Subcutaneous adipose tissue (tissue), 4 donors: ENCODE measurements around the gene ALPI. TPM values are rescaled to one million over a fixed set of nuclear protein-coding genes. Genes with fewer than 3 reads are reported as not detected.

Experiments
- CTCF ChIP-seq: fragments of 450-650 bp; IDR thresholded peaks from one replicate; pipeline ENCODE4 v1.5.1; 2016; ENCODE audit warnings: low read depth, mild to moderate bottlenecking, control low read depth, antibody characterized with exemption, moderate library complexity
- total RNA-seq, 4 donors: library from RNA; depleted of rRNA; stranded (reverse); fragments of >200 nt; gene quantifications; one replicate each; pipeline ENCODE4 v1.1.0, GENCODE V29; 2016

The ALPI gene
- total RNA-seq: not detected

- TF ChIP-seq CTCF: no peak
These were observed at the start of gene ALPI for GRCh38 chr2:232455426-232456255. Gene ALPI, plus strand, starts transcription at chr2:232456153. Its CDS starts 47 bp downstream, at chr2:232456200.

DNA sequence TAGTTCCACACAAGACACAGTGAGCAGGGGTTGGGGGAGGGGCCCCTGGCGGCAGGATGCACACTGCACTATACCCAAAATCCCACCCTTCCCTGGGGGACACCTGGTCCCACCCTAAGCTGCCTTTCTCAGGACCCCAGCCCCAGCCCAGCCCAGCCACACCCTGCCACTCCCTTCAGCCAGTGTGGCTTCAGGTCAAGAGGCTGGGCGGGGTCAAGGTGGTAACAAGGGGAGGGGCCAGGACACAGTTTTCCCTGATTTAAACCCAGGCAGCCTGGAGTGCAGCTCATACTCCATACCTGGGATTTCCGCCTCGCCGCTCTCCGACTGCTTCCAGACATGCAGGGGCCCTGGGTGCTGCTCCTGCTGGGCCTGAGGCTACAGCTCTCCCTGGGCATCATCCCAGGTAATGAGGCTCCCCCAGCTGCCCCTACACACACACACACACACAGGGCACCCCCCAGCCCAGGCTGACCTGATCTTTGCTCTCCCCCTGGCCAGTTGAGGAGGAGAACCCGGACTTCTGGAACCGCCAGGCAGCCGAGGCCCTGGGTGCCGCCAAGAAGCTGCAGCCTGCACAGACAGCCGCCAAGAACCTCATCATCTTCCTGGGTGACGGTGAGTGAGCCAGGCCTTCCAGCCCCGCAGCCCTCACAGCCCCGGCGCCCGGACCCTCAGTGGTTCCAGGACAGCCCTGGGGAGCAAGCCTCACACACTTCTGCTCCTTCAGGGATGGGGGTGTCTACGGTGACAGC lies 49.2 kb upstream of the ALPI start, which contains the start of gene ALPG:
Gene ALPG, plus strand, starts transcription at position 289 of the 755 bp plus-strand sequence. Its CDS starts 51 bp downstream, at position 340.
- no peak for TF ChIP-seq CTCF

DNA sequence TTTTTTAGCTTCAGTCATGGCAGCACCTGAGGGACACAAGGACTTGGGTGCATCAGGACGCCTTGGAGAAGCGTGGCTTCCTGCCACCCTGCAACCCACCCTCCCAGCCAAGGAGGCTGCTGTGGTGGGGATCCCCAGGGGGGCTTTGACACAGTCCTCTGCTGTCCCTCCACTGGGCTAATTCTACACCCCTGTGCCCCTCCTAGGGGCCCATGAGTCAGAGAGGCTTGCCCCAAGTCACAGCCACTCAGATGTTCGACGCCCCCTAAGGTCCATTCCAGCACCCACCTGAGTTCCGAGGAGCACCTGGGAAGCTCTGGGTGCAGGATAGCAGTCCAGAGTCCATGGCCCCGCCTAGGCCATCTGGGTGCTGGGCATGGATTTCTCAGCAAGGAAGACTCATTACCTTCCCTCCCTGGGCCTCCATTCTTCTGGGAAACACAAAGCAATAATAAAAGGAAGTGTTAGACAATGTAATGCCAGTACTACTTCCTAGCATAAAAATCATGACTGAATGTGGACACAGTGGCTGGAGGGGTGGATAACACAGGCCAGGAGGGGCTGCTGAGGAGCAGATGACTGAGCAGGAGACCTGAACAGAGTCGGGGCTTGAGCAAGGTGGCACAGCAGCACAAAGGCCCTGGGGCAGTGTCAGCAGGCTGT lies 45.6 kb upstream of the ALPI start:
- TF ChIP-seq CTCF: no peak

DNA sequence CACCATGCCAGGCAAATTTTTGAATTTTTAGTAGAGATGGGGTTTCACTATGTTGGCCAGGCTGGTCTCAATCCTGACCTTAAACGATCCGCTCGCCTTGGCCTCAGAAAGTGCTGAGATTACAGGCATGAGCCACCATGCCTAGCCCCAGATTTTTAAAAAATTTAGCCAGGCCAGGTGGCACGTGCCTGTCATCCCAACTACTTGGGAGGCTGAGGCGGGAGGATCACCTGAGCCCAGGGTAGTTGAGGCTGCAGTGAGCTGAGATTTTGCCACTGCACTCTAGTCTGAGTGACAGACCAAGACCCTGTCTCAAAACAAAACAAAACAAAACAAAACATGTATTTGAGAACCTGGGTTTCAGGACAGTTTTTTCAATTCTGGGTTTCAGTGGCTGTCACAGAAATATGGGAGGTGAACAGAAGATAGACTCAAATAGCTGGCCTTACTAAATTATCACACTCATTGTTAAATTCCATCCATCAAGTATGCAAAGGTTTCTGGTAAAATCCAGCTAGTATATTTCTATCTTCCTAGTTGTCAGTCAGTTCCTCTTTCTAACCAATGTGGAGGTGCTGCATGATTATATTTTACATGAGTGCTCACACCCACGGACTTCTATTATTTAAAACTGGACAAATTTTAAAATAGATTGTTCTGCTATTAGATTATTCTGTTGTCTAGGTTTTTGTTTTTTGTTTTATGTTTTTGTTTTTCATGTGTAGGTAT lies 43.9 kb upstream of the ALPI start:
- TF ChIP-seq CTCF: no peak

DNA sequence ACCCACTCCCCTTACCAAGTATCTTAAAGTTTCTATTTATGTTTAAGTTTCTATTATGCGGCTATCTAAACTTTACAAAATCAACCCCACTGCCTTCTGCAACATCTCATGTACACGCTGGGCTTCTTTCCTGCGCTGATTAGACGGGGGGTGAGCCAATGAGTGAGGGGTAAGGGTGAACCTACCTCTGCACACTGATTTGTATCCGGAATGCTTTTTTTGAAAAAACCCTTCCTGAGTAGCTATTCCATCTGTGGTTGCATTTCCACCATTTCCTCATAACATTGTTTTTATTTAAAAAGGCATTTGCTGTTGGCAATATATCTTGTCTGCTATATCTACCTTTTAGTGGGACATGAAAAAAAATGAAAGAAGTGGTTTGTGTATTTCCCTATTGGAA lies 43.0 kb upstream of the ALPI start:
- TF ChIP-seq CTCF: no peak

DNA sequence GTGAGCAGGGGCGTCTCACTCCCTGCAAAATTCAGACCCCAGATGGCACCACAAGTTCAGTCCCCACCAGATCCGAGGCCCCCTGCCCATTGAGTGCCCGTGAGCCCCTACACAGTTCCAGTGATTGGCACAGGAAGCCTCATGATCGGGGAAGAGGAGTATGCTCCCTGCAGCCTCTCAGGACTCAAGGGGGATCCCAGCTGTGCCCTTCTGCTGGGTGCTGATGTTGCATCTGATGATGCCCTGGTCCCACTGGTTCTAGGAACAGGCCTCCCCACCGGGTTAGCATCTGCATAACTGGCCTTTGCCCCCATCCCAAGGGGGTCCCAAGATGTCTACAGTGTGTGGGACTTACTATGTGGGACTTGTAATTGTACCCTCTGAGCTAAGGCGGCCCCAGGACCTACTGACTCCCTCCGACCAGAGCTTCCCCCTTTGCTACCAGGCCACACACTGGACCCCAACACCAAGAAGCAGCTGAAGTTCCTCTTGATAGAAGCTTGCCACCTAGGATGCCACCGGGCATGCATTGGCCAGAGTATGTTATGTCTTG lies 40.7 kb upstream of the ALPI start:
- no peak for TF ChIP-seq CTCF
